ENCODE data around the gene FUS.

Gene FUS

GRCh38 chr16:31213877-31214707 is 34.2 kb downstream of the FUS start, which contains the start of gene TRIM72:
TSS of gene TRIM72 (plus strand) at chr16:31214119. CDS start at chr16:31214739, 620 bp downstream.
- H3K27me3 ChIP-seq (ENCODE audit: low read depth, low read length): peaks cover 25% of the 10 kb centered on the region
- no peak within 1 kb of the TSS for H3K27ac ChIP-seq (ENCODE audit: low read length)

DNA sequence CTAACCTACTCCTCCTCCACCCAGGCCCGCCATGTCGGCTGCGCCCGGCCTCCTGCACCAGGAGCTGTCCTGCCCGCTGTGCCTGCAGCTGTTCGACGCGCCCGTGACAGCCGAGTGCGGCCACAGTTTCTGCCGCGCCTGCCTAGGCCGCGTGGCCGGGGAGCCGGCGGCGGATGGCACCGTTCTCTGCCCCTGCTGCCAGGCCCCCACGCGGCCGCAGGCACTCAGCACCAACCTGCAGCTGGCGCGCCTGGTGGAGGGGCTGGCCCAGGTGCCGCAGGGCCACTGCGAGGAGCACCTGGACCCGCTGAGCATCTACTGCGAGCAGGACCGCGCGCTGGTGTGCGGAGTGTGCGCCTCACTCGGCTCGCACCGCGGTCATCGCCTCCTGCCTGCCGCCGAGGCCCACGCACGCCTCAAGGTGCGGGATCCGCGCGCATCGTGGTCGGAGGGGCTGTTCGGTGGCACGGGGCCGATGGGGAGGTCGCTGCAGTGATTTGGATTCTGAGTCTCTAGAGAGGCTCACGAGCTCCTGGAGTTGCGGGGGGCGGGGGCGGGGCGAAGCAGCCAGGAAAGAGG is 34.9 kb downstream of the FUS start:
- Histone ChIP-seq H3K4me3 (ENCODE audit: low read depth in 1 of 2, low read length in 2 of 2) (peak overlapping the region in 1 of 2 donors; percentile 75), H3K4me1 (ENCODE audit: control insufficient read depth in 1 of 2, insufficient read depth in 2 of 2, low read length in 2 of 2) (peaks cover 8 to 28% of the 10 kb centered on the region in 2 donors), H3K27ac (ENCODE audit: low read length) (no peak overlapping the region), H3K36me3 (ENCODE audit: control insufficient read depth in 1 of 2, insufficient read depth in 2 of 2, low read length in 2 of 2) (no peaks in the 10 kb centered on the region), H3K9me3 (ENCODE audit: control insufficient read depth in 1 of 2, low read length in 2 of 2) (no peaks in the 10 kb centered on the region), H3K27me3 (ENCODE audit: low read depth, low read length) (peaks cover 25% of the 10 kb centered on the region)

More at GRCh38 chr16:31213877-31214707, 34.2 kb downstream of the FUS start, which contains the start of gene TRIM72:
- no peaks in the 10 kb centered on the region for H3K36me3 ChIP-seq (ENCODE audit: control insufficient read depth in 1 of 2, insufficient read depth in 2 of 2, low read length in 2 of 2)
- H3K9me3 ChIP-seq (ENCODE audit: control insufficient read depth in 1 of 2, low read length in 2 of 2): no peaks in the 10 kb centered on the region
- peak within 1 kb of the TSS in 1 of 2 donors; percentile 75 for H3K4me3 ChIP-seq (ENCODE audit: low read depth in 1 of 2, low read length in 2 of 2)
- H3K4me1 ChIP-seq (ENCODE audit: control insufficient read depth in 1 of 2, insufficient read depth in 2 of 2, low read length in 2 of 2): peaks cover 8 to 28% of the 10 kb centered on the region in 2 donors

DNA sequence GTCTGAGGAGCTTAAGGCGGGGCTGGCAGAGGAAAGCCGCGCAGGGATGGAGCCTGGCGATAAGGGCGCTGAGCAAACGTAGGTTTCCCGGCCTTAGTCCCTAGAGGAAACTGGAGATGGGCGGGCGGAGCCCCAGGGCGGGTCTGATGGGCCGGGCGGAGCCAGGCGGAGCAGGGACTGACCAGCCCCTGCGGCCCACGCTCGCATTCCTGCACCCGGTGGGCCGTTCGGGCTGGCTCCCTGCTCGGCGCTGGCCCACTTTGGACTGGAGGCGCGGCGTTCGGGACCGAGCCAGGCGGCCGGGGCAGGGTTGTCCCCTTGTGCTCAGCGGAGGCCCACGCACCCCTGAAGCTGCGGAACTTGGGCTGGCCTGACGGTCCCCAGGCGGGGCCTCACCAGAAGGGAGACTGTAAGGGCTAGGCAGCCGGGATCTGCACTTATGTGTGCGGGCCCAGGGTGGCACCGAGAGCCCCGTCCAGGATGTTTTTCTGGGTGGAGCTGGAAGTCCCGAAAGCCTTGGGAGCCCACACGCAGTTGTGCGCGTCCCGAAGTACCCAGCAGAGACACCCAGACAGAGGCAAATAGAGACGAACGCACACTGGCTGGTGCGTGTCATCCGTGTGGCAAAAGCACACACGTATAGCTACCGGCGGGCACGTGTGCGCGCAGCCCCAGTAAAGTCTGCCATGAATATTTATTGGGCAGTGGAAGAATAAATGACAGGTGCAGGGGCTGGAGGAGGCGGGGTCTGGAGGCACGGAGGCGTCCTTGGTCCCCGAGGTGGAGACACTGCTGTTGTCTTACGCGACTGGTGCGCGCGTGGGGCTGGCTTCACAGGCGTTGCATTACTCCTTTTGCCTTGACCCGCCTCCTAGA is 35.6 kb downstream of the FUS start:
- no peak overlapping the region for H3K27ac ChIP-seq (ENCODE audit: low read length)
- no peaks in the 10 kb centered on the region for H3K9me3 ChIP-seq (ENCODE audit: control insufficient read depth in 1 of 2, low read length in 2 of 2)
- peaks cover 25% of the 10 kb centered on the region for H3K27me3 ChIP-seq (ENCODE audit: low read depth, low read length)
- no peaks in the 10 kb centered on the region for H3K36me3 ChIP-seq (ENCODE audit: control insufficient read depth in 1 of 2, insufficient read depth in 2 of 2, low read length in 2 of 2)
- H3K4me1 ChIP-seq (ENCODE audit: control insufficient read depth in 1 of 2, insufficient read depth in 2 of 2, low read length in 2 of 2): peaks cover 8 to 28% of the 10 kb centered on the region in 2 donors
- peak overlapping the region; percentile 30 to 75 for H3K4me3 ChIP-seq (ENCODE audit: low read depth in 1 of 2, low read length in 2 of 2)

- Histone ChIP-seq H3K36me3 (ENCODE audit: control insufficient read depth in 1 of 2, insufficient read depth in 2 of 2, low read length in 2 of 2) (no peaks in the 10 kb centered on the region), H3K27ac (ENCODE audit: low read length) (no peak within 1 kb of the TSS), H3K4me1 (ENCODE audit: control insufficient read depth in 1 of 2, insufficient read depth in 2 of 2, low read length in 2 of 2) (peaks cover 8 to 28% of the 10 kb centered on the region in 2 donors), H3K27me3 (ENCODE audit: low read depth, low read length) (peaks cover 25% of the 10 kb centered on the region), H3K4me3 (ENCODE audit: low read depth in 1 of 2, low read length in 2 of 2) (peak within 1 kb of the TSS; percentile 30 to 75), H3K9me3 (ENCODE audit: control insufficient read depth in 1 of 2, low read length in 2 of 2) (no peaks in the 10 kb centered on the region)
Measured at GRCh38 chr16:31216422-31217135, 36.6 kb downstream of the FUS start, which contains the start of gene PYDC1. TSS of gene PYDC1 (minus strand) at chr16:31217135. CDS start at chr16:31217028, 107 bp downstream.

DNA sequence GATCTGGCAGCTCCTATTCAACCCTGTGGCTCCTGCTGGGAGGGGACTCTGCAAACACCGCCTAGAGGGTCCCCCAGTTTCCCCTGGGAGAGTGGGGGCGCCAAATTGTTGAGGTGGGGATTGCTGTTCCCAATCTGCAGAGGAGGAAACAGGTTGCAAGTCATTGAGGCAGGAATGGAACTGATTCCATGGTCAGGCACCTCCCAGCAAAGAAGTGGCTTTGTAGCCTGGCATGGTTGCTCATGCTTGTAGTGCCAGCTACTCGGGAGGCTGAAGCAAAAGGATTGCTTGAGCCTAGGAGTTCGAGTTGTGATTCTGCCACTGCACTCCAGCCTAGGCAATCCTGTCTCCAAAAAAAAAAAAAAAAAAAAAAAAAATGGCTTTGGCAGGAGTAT is 37.2 kb downstream of the FUS start:
- H3K27me3 ChIP-seq (ENCODE audit: low read depth, low read length): peaks cover 25% of the 10 kb centered on the region
- H3K4me3 ChIP-seq (ENCODE audit: low read depth in 1 of 2, low read length in 2 of 2): peak overlapping the region in 1 of 2 donors; percentile 75
- no peak overlapping the region for H3K27ac ChIP-seq (ENCODE audit: low read length)

GRCh38 chr16:31219154-31219741 is 39.3 kb downstream of the FUS start:
- Histone ChIP-seq H3K4me3 (ENCODE audit: low read depth in 1 of 2, low read length in 2 of 2) (no peak overlapping the region), H3K27ac (ENCODE audit: low read length) (no peak overlapping the region), H3K27me3 (ENCODE audit: low read depth, low read length) (peaks cover 25% of the 10 kb centered on the region)

More for the DNA sequence above, 37.2 kb downstream of the FUS start:
- no peaks in the 10 kb centered on the region for H3K36me3 ChIP-seq (ENCODE audit: control insufficient read depth in 1 of 2, insufficient read depth in 2 of 2, low read length in 2 of 2)
- H3K4me1 ChIP-seq (ENCODE audit: control insufficient read depth in 1 of 2, insufficient read depth in 2 of 2, low read length in 2 of 2): peaks cover 8 to 28% of the 10 kb centered on the region in 2 donors
- H3K9me3 ChIP-seq (ENCODE audit: control insufficient read depth in 1 of 2, low read length in 2 of 2): no peaks in the 10 kb centered on the region

GRCh38 chr16:31221357-31222160 is 41.6 kb downstream of the FUS start:
- peaks cover 14% of the 10 kb centered on the region for H3K27me3 ChIP-seq (ENCODE audit: low read depth, low read length)
- no peaks in the 10 kb centered on the region for H3K9me3 ChIP-seq (ENCODE audit: control insufficient read depth in 1 of 2, low read length in 2 of 2)
- no peak overlapping the region for H3K27ac ChIP-seq (ENCODE audit: low read length)
- H3K36me3 ChIP-seq (ENCODE audit: control insufficient read depth in 1 of 2, insufficient read depth in 2 of 2, low read length in 2 of 2): no peaks in the 10 kb centered on the region
- H3K4me3 ChIP-seq (ENCODE audit: low read depth in 1 of 2, low read length in 2 of 2): no peak overlapping the region
- H3K4me1 ChIP-seq (ENCODE audit: control insufficient read depth in 1 of 2, insufficient read depth in 2 of 2, low read length in 2 of 2): peaks cover 3 to 6% of the 10 kb centered on the region in 2 donors

More at GRCh38 chr16:31219154-31219741, 39.3 kb downstream of the FUS start:
- H3K36me3 ChIP-seq (ENCODE audit: control insufficient read depth in 1 of 2, insufficient read depth in 2 of 2, low read length in 2 of 2): no peaks in the 10 kb centered on the region
- no peaks in the 10 kb centered on the region for H3K9me3 ChIP-seq (ENCODE audit: control insufficient read depth in 1 of 2, low read length in 2 of 2)
- peaks cover 8 to 28% of the 10 kb centered on the region in 2 donors for H3K4me1 ChIP-seq (ENCODE audit: control insufficient read depth in 1 of 2, insufficient read depth in 2 of 2, low read length in 2 of 2)

DNA sequence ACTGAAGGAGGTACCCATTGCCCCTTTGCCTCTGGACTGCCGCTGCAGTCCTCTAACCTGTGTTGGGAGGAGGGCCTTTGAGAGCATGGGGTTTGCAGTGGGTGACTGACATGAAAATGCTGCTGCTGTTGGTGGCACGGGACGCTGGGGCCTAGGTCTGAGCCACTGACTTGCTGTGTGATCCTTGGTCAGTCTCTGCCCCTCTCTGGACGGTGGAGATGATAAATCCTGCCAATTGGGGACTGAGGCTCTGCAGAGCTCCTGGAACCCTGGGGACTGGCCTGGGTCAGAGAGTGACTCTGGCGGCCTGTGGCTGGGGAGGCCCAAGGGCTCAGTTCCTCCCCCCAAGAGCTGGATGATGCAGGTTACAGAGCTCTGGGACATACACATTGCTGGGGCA is 43.1 kb downstream of the FUS start:
- Histone ChIP-seq H3K27ac (ENCODE audit: low read length) (no peak overlapping the region), H3K36me3 (ENCODE audit: control insufficient read depth in 1 of 2, insufficient read depth in 2 of 2, low read length in 2 of 2) (no peaks in the 10 kb centered on the region), H3K9me3 (ENCODE audit: control insufficient read depth in 1 of 2, low read length in 2 of 2) (no peaks in the 10 kb centered on the region), H3K4me3 (ENCODE audit: low read depth in 1 of 2, low read length in 2 of 2) (no peak overlapping the region), H3K4me1 (ENCODE audit: control insufficient read depth in 1 of 2, insufficient read depth in 2 of 2, low read length in 2 of 2) (no peaks in the 10 kb centered on the region), H3K27me3 (ENCODE audit: low read depth, low read length) (peaks cover 6% of the 10 kb centered on the region)

DNA sequence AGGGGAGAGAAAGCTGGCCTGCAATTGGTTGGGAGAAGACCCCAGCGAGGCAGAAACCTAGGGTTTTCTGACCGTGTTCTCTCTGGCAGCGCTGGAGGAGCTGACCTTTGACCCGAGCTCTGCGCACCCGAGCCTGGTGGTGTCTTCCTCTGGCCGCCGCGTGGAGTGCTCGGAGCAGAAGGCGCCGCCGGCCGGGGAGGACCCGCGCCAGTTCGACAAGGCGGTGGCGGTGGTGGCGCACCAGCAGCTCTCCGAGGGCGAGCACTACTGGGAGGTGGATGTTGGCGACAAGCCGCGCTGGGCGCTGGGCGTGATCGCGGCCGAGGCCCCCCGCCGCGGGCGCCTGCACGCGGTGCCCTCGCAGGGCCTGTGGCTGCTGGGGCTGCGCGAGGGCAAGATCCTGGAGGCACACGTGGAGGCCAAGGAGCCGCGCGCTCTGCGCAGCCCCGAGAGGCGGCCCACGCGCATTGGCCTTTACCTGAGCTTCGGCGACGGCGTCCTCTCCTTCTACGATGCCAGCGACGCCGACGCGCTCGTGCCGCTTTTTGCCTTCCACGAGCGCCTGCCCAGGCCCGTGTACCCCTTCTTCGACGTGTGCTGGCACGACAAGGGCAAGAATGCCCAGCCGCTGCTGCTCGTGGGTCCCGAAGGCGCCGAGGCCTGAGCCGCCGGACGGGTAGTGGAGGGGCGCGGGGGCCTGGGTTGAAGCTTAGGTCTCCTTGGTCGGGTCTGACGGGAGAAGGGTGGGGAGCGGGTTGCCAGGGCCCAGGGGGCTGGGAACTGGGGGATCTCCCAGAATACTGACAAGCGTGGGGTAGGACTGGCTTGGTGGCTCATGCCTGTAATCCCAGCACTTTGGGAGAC is 44.4 kb downstream of the FUS start:
- Histone ChIP-seq H3K4me3 (ENCODE audit: low read depth in 1 of 2, low read length in 2 of 2) (no peak overlapping the region), H3K27me3 (ENCODE audit: low read depth, low read length) (no peaks in the 10 kb centered on the region), H3K4me1 (ENCODE audit: control insufficient read depth in 1 of 2, insufficient read depth in 2 of 2, low read length in 2 of 2) (no peaks in the 10 kb centered on the region), H3K36me3 (ENCODE audit: control insufficient read depth in 1 of 2, insufficient read depth in 2 of 2, low read length in 2 of 2) (no peaks in the 10 kb centered on the region), H3K9me3 (ENCODE audit: control insufficient read depth in 1 of 2, low read length in 2 of 2) (no peaks in the 10 kb centered on the region), H3K27ac (ENCODE audit: low read length) (no peak overlapping the region)

Data from muscle layer of duodenum (tissue), 2 donors.